Neural cell (in vitro differentiated cells): ENCODE data around the gene SS18L1. TPM values are rescaled to one million over a fixed set of nuclear protein-coding genes. Genes with fewer than 3 reads are reported as not detected.

Experiments used
- H2AFZ ChIP-seq: fragments of 200-600, 300-800 bp; sonication (generic), shearing (Covaris generic); 2 replicates; pipeline ENCODE4 v1.6.0; 2014; ENCODE audit warnings: low read depth, mild to moderate bottlenecking, antibody characterized with exemption, low read length, moderate library complexity
- H3F3A ChIP-seq: fragments of 200-600 bp; shearing (Covaris generic); 2 replicates; pipeline ENCODE4 v1.6.1; 2016; ENCODE audit warnings: mild to moderate bottlenecking, moderate library complexity, mixed read lengths, antibody characterized with exemption, low read length; ENCODE audit not compliant: insufficient read depth, poor library complexity, severe bottlenecking
- H3K27ac ChIP-seq: fragments of 200-600, 300-800 bp; sonication (generic), shearing (Covaris generic); 2 replicates; pipeline ENCODE4 v1.5.1; 2014; ENCODE audit warnings: mild to moderate bottlenecking, low read length, moderate library complexity
- H3K27me3 ChIP-seq: fragments of 300-800, 200-600 bp; sonication (generic), shearing (Covaris generic); 2 replicates; pipeline ENCODE4 v1.6.0; 2014; ENCODE audit warnings: mild to moderate bottlenecking, low read depth, low read length, moderate library complexity; ENCODE audit not compliant: insufficient read depth
- H3K36me3 ChIP-seq: fragments of 300-800, 200-600 bp; sonication (generic), shearing (Covaris generic); 2 replicates; pipeline ENCODE4 v1.5.1; 2014; ENCODE audit warnings: mild to moderate bottlenecking, antibody characterized with exemption, low read length, moderate library complexity; ENCODE audit not compliant: insufficient read depth
- H3K4me2 ChIP-seq: fragments of 300-800, 200-600 bp; sonication (generic), shearing (Covaris generic); 2 replicates; pipeline ENCODE4 v1.6.0; 2014; ENCODE audit warnings: mild to moderate bottlenecking, low read length
- H3K4me3 ChIP-seq: fragments of 300-800, 200-600 bp; sonication (generic), shearing (Covaris generic); 2 replicates; pipeline ENCODE4 v1.5.1; 2014; ENCODE audit warnings: mild to moderate bottlenecking, low read length, moderate library complexity
- H3K79me2 ChIP-seq: fragments of 200-600 bp; shearing (Covaris generic); replicated peaks from 2 replicates; pipeline ENCODE4 v1.6.0; 2014; ENCODE audit warnings: mild to moderate bottlenecking, low read length, moderate library complexity; ENCODE audit not compliant: insufficient read depth
- H3K9ac ChIP-seq: fragments of 300-800, 200-600 bp; sonication (generic), shearing (Covaris generic); 2 replicates; pipeline ENCODE4 v1.6.1; 2016; ENCODE audit warnings: mild to moderate bottlenecking, low read length, mixed read lengths
- H3K9me2 ChIP-seq: fragments of 200-600 bp; shearing (Covaris generic); 2 replicates; pipeline ENCODE4 v1.6.1; 2016; ENCODE audit warnings: mild to moderate bottlenecking, low read length, mixed read lengths; ENCODE audit not compliant: insufficient read depth
- H3K9me3 ChIP-seq: fragments of 200-600, 300-800 bp; sonication (generic), shearing (Covaris generic); 2 replicates; pipeline ENCODE4 v1.6.1; 2016; ENCODE audit warnings: mild to moderate bottlenecking, mixed run types, low read length, moderate library complexity, mixed read lengths
- H4K20me1 ChIP-seq: fragments of 200-600 bp; shearing (Covaris generic); 2 replicates; pipeline ENCODE4 v1.6.1; 2016; ENCODE audit warnings: mild to moderate bottlenecking, mixed run types; ENCODE audit not compliant: insufficient read depth
- EP300 ChIP-seq: fragments of 450-650 bp; conservative IDR thresholded peaks from 2 replicates; pipeline ENCODE4 v1.6.1; 2014; ENCODE audit warnings: antibody characterized with exemption, mild to moderate bottlenecking, moderate library complexity; ENCODE audit not compliant: poor library complexity, severe bottlenecking
- EZH2 ChIP-seq: fragments of 200-600, 300-800 bp; shearing (Covaris generic), sonication (generic); IDR thresholded peaks from 2 replicates; pipeline ENCODE4 v1.6.1; 2014; ENCODE audit warnings: antibody characterized with exemption, low read length, borderline replicate concordance, mild to moderate bottlenecking; ENCODE audit not compliant: insufficient read depth, poor library complexity, severe bottlenecking
- MXI1 ChIP-seq: fragments of 450-650 bp; conservative IDR thresholded peaks from 2 replicates; pipeline ENCODE4 v1.6.1; 2014; ENCODE audit warnings: antibody characterized with exemption, mild to moderate bottlenecking; ENCODE audit not compliant: poor library complexity, severe bottlenecking
- TAF1 ChIP-seq: IDR thresholded peaks from 2 replicates; pipeline ENCODE4 v1.6.1; 2012; ENCODE audit warnings: low read depth
- polyA plus RNA-seq: library from polyadenylated mRNA; depleted of rRNA; stranded (reverse); fragments of >200 nt; gene quantifications from 2 replicates; pipeline ENCODE4 v1.2.3, GENCODE V29; 2014
- TF ChIP-seq, protein P1 (sequence below): IDR thresholded peaks from 2 replicates; pipeline ENCODE4 v1.6.1; 2012; ENCODE audit warnings: borderline replicate concordance
- TF ChIP-seq, protein P2 (sequence below): fragments of 450-650 bp; IDR thresholded peaks from 2 replicates; pipeline ENCODE4 v1.5.1; 2014; ENCODE audit warnings: antibody characterized with exemption, mild to moderate bottlenecking, moderate library complexity; ENCODE audit not compliant: poor library complexity, severe bottlenecking

Gene SS18L1
- polyA plus RNA-seq, 1 donor from 2014 or later, result 117 TPM

- no peaks in the 10 kb centered on the region for H3K9me3 ChIP-seq
- no peaks in the 10 kb centered on the region for H3K79me2 ChIP-seq
- no peaks in the 10 kb centered on the region for H4K20me1 ChIP-seq
- no peak overlapping the region for H3K4me3 ChIP-seq
- no peaks in the 10 kb centered on the region for H3K27me3 ChIP-seq
- H3K4me2 ChIP-seq, result no peak overlapping the region
- H3K36me3 ChIP-seq, result no peaks in the 10 kb centered on the region
- H3K9me2 ChIP-seq, result no peaks in the 10 kb centered on the region
- no peak overlapping the region for H2AFZ ChIP-seq
- no peak overlapping the region for H3K9ac ChIP-seq
- H3F3A ChIP-seq, result no peaks in the 10 kb centered on the region
- H3K27ac ChIP-seq, result no peak overlapping the region
- TF ChIP-seq TAF1 (no peak), EZH2 (no peak), MXI1 (no peak), EP300 (no peak)
- TF ChIP-seq, protein P1, sequence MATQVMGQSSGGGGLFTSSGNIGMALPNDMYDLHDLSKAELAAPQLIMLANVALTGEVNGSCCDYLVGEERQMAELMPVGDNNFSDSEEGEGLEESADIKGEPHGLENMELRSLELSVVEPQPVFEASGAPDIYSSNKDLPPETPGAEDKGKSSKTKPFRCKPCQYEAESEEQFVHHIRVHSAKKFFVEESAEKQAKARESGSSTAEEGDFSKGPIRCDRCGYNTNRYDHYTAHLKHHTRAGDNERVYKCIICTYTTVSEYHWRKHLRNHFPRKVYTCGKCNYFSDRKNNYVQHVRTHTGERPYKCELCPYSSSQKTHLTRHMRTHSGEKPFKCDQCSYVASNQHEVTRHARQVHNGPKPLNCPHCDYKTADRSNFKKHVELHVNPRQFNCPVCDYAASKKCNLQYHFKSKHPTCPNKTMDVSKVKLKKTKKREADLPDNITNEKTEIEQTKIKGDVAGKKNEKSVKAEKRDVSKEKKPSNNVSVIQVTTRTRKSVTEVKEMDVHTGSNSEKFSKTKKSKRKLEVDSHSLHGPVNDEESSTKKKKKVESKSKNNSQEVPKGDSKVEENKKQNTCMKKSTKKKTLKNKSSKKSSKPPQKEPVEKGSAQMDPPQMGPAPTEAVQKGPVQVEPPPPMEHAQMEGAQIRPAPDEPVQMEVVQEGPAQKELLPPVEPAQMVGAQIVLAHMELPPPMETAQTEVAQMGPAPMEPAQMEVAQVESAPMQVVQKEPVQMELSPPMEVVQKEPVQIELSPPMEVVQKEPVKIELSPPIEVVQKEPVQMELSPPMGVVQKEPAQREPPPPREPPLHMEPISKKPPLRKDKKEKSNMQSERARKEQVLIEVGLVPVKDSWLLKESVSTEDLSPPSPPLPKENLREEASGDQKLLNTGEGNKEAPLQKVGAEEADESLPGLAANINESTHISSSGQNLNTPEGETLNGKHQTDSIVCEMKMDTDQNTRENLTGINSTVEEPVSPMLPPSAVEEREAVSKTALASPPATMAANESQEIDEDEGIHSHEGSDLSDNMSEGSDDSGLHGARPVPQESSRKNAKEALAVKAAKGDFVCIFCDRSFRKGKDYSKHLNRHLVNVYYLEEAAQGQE, result no peak
These were observed 54.2 kb downstream of the SS18L1 start for GRCh38 chr20:62197801-62198200.

GRCh38 chr20:62198496-62198895 is 54.9 kb downstream of the SS18L1 start:
- Histone ChIP-seq H3K4me2 (no peak overlapping the region), H2AFZ (no peak overlapping the region), H3K9me2 (no peaks in the 10 kb centered on the region), H3K9me3 (no peaks in the 10 kb centered on the region), H3K9ac (no peak overlapping the region), H3K79me2 (no peaks in the 10 kb centered on the region), H3K27ac (no peak overlapping the region), H3K36me3 (no peaks in the 10 kb centered on the region), H4K20me1 (no peaks in the 10 kb centered on the region), H3K27me3 (no peaks in the 10 kb centered on the region), H3K4me3 (no peak overlapping the region), H3F3A (no peaks in the 10 kb centered on the region)
- TF ChIP-seq, protein P1, result no peak
- TF ChIP-seq, protein P2, sequence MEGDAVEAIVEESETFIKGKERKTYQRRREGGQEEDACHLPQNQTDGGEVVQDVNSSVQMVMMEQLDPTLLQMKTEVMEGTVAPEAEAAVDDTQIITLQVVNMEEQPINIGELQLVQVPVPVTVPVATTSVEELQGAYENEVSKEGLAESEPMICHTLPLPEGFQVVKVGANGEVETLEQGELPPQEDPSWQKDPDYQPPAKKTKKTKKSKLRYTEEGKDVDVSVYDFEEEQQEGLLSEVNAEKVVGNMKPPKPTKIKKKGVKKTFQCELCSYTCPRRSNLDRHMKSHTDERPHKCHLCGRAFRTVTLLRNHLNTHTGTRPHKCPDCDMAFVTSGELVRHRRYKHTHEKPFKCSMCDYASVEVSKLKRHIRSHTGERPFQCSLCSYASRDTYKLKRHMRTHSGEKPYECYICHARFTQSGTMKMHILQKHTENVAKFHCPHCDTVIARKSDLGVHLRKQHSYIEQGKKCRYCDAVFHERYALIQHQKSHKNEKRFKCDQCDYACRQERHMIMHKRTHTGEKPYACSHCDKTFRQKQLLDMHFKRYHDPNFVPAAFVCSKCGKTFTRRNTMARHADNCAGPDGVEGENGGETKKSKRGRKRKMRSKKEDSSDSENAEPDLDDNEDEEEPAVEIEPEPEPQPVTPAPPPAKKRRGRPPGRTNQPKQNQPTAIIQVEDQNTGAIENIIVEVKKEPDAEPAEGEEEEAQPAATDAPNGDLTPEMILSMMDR, result no peak
- no peak for TF ChIP-seq EP300
